Measurements from ENCODE around the gene PRR29.
A peak's percentile ranks its signal among the peaks of the same experiment; 100 is the strongest.

Gene PRR29

DNA sequence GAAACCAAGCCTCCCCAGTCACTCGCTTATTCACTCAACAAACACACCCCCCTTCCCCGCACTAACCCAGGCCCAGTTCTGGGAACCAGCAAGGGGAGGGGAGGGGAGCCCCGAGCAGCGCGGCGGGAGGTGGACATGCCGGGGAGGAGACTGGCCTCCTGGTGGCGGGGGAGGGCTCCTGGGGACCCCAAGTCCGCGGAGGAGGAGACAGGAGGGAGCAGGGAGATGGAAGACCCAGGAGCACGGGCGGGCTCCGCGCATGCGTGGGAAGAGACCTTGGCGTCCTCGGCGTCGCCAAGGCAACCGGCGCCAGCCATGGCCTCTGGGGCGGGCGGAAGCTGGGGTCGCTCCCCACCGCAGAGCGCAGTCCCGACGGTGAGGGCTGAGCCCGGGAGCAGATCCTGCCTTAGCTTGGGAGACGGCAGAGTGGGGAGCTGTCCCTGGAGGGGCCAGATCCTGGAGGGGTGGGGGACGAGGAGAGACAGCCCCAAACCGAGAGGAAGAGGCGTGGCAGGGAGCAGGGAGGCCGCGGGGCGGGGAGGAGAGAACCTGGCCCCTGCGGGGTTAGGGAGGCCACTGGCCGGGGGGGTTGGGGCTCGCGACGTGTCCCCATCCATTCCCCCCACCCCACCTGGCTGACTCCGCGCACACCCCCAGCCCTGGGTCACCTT lies at the start of gene PRR29:
Gene PRR29, plus strand, starts transcription at position 302 of the 671 bp plus-strand sequence. Its CDS starts 14 bp downstream, at position 316.
- DNase-seq (ENCODE audit: low spot score), result peak; percentile 92

DNA sequence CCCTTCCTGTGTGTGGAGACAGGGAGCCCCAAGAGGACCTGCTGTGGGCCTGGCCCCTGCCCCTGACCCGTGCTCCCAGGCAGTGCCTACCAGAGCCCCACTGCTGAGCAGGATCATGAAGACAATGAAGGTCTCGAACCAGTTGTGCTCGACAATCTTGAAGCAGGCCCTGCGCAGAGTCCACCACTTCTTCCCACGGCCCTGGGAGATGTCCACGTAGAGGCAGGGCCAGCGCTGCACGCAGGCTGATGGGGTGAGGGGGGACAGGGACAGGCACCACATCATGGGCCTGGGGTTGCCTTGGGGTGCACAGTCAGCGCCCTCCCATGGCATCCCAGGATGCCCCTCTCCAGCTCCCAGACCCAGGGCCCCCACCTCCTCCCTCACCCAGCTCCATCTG lies 49.6 kb upstream of the PRR29 start:
- DNase-seq (ENCODE audit: low spot score), result no peak

DNA sequence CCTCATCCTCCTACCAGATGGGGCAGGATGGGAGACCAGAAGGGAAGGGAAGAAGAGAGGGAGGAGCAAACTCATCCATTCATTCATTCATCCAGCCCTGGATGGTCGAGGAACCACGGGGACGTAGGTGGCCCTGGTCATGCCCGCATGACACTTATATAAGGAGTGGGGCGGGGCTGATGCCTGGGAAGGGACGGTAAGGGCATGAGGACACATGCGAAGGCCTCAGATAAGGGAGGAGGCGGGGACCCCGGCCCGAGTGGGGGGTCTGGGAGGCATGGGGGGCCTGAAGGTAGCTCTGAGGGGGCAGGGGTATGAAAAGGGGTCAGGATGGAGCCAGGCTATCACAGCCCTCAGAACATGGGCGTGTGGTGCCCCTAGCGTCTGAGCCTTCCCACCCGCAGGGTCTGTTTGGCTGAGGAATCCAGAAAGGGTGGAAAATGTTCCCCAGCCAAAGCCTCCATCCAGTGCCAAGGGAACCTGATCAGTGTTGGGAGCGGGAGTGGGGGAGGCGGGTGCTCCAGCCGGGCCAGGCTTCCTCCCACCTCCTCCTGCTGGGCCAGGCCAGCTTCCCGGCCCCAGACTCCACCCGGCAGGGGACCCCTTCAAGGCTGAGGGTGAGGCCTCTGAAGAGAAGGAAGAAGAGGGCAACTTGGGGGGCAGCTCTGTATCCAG lies 48.4 kb upstream of the PRR29 start:
- DNase-seq (ENCODE audit: low spot score), result no peak

DNA sequence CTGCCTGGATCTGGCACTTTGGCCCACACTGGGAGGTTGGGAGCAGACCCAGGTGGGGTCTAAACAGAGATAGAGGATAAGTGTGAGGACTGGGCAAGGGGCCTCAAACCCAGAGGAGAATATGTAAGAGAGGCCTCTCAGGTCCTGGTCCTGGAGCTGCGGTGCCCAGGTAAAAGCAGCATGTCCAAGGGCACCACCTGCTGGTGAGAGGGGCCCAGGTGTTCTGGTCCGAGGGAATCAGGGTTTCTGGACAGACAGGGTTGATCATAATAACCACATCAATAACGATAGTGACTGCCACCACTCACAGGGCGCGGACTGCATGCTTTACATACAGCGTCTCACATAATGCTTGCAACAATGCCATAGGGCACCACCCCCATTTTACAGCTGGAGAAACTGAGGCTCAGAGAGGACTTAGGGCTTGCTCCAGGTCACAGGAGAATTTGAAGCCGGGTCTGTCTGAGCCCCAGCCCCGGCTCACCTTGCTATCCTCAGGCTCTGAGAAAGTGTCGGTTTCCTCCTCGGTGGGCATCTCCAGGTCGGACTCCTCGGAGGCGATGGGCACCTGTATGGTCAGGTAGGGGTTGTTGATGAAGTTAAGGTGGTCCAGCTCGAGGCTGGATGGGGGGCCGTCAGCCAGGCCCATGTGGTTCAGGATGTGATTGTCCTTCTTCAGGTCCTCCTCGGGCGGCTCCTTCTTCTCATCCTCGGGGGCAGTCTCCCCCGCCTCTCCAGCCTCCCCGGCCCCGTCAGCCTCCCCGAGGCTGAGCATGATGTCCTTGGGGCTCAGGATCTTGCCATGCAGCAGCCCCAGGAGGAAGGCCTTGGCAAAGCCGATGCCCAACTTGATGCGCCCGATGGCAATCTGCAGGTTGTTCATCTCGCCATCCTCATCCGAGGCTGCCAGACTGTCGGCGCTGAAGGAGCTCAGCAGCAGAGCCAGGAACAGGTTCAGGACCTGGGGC lies 46.9 kb upstream of the PRR29 start:
- DNase-seq (ENCODE audit: low spot score), result no peak

DNA sequence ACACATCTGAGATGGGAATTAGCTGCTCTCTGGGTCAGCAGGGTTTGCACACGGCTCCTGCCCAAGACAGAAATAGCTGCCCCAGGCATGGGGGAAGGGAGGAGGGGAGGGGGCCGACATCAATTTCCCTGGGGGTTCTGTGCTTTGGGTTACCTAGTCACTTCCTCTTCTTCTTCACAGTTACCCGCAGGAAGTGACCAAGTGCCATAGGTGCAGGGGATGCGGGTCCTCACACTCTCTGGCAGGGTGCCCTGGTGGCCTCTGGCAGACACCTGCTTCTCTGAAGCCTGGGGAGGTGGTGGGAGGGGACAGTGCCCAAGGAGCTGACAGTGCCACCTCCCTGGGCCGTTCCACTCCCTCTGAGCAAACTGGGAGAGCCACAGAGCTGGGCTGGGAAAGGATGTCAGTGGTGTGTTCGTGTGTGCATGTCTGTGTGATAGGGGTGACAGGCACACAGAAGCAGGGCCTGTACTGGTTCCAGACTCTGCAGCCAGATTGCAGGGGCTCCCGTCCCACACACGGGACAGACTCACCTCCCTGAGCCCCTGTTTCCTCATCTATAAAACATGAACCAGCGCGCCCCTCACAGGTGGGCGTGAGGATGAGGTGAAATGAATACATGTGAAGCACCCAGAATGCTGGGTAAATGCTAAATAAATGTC lies 43.6 kb upstream of the PRR29 start:
- DNase-seq (ENCODE audit: low spot score), result no peak

DNA sequence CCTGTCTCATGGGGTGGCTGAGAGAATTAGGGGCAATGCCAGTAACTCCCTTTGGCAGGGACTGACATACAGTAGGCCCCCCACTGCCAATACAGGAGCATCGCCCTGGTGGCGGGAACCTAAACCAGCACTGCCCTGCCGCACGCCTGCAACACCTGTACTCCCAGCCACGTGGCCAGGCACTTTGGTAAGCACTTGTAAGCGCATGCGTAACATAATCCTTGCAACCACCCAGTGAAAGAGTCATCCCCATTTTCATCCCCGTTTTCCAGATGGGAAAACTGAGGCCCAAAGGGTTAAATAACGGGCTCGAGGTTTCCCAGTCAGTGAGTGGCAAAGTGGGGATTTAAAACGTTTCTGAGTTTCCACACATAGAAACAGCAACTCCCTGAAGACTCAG lies 42.9 kb upstream of the PRR29 start:
- no peak for DNase-seq (ENCODE audit: low spot score)

DNA sequence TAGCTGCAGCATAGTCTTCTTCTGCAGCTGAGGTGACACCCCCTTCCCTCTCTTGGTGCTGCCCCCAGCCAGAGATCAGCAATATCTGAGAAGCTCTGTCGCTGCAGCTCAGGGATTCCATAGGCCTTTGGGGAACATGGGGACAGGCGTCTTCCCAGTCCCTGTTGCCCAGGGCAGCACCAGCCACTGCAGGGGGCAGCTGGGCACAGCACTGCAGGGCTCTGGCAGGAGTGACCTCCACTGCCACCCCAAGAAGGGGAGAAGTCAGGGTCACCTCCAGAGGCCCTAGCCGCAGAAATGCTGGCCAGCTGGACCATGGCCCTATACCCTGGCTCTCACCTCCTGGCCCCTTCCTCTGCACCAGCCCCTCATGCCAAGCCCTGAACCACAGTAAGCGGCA lies 42.4 kb upstream of the PRR29 start:
- DNase-seq (ENCODE audit: low spot score), result no peak

DNA sequence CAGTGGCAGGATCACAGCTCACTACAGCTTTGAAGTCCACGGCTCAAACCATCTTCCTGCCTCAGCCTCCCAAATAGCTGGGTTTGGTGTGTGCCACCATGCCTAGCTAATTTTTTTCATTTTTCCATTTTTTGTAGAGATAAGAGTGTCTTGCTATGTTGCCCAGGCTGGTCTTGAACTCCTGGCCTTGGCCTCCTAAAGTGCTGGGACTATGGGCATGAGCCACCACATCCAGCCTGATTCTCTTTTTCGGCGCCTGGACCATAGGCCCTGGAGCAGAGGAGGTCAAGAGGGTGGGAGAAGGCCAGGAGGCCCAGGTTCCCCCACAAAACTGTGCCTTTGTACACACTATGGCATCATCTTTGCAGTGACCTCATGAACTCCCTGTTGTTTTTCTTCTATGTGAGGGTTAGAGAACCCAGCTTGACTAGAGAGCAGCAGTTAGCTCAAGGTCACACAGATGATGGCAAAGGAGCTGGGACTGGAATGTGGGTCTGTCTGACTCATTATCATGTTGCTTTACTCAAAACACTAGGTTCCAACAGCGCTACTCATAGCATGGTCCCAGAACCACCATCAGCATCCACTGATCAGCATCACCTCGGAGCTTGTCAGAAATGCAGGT lies 41.7 kb upstream of the PRR29 start:
- DNase-seq (ENCODE audit: low spot score), result no peak

DNA sequence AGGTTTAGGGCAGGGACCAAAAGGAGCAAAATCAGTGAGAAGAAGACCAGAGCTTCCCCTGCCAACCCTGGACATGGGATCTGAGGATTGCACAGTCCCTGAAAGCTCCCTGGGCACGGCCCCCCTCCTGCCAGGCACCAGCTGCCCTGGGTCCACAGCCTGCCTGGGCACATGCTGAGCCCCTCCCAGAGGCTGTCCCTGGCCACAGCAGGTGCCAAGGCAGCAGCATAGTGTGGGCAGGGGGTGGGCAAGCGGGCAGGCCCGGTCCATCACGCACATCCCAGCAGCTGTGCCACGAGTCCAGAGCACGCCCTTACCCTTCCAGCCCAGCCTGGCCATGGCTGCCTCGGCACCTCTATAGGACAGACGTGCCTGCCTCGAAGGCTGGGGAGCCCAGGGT lies 38.1 kb upstream of the PRR29 start:
- DNase-seq (ENCODE audit: low spot score), result no peak

DNA sequence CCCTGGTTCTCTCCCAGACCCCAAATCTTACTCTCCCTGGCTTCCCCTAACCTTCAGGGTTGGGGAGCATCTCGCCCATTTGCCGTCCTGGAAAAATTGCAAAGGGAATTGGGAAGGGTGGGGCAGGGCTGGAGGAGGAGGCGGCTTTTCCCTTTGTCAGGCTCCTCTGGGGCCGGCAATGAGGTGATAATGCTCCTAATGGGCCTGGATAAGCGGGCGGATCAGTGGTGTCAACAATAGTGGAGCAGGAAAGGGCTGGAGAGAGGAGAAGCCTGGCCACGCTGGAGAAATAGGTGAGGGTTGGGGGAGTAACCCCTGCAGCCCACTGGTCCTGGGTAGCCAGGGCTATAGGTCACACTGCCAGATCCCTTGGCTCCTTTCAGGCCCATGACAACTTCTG lies 37.7 kb upstream of the PRR29 start:
- DNase-seq (ENCODE audit: low spot score), result no peak

DNA sequence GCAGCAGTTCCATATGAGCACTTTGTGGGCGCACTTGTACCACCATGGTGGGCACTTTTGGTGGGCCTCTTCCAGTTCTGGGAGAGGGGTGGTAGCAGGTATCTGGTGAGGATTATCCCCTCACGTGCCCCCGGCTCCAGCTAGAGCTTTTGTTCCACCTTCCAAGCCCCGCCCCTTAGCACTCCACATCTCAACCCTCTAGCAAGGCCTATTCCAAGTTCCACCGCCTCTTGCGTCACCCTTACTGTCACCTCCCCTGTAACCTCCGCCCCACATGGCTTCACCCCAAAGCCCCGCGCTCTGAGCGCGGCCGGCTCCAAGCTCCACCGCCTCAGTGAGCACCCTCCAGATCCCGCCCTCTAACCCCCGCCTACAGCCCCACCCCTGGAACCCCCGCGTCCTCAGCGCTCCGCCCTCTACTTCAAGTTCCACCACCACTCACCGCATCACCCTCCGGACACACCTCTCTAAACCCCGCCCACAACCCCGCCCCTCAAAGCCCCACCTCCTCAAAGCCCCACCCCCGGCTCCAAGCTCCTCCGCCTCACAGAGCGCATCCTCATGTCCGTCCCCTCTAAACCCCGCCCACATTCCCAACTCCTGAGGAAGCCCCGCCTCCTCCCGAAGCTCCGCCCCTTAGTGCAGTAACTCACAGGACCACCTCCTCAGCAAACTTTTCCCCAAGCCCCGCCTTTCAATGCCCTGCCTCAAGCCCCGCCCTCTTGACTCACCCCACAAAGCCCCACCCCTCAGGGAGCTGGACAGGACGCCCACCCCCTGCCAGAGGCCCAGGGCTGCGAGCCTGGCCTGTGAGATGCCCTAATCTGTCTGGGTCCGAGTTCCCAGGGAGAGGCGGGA lies 36.6 kb upstream of the PRR29 start:
- peak; percentile 100 for DNase-seq (ENCODE audit: low spot score)

DNA sequence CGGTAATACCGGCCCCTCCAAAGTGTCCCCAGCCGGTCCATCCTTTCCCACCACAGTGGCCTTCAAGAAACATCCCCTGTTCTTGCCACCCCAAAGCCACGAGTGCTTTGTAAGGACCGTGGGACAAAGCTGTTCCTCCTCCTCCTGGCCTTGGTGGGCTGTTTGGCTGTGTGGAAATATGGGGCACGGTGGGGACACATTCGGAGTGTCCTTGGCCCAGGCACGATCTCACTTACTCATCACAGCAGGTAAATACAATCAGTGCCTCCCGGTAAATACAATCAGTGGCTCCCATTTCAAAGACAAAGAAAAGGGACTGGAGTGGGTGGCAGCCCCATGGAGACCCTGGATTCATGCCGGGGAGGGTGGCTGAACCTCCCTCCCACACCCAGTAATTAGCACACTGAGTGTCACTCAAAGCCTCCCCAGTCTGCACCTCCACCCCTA lies 35.8 kb upstream of the PRR29 start:
- no peak for DNase-seq (ENCODE audit: low spot score)

DNA sequence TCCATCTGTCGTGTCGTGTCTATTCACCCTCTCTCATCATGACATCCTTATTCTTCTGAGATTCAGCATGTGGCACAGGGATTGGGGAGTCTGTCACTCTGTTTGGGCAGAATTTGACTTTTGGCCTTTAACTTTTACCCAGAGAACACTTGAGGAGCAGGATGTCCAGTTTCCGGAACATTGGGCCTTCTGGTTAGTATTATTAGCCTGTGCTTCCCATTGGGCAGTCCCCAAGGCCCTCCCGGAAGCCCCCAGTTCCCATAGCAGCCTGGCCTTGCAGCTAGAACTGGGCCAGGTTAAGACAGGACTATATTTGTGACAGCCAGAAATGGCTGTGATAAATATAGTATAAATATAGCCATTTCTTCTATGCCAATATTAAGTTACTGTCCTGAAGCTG lies 35.0 kb upstream of the PRR29 start:
- no peak for DNase-seq (ENCODE audit: low spot score)

DNA sequence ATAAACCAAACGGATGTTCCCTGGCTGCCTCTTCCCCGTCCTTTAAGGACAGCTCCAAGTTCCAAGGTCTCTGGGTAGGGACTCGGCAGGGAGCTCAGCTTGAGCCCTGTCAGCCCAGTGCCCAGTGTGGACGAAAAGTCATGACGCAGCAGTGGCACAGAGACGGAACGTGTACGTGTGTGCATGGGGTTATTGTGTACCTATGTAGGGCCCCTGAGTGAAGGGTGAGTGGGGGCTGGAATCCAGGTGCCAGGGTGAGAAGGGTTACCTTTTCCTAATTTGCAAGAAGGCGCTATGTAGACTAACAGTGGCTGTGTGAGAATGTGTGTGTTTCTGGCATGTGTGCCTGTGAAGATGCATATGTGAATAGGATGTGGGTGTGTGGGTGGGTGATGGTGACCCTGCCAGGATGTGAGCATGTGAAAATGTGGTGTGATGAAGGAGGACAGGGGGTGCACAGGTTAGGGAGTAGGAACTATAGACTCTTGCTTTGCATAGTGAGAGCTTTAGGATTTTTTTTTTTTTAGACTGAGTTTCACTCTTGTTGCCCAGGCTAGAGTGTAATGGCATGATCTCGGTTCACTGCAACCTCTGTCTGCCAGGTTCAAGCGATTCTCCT lies 31.4 kb upstream of the PRR29 start:
- no peak for DNase-seq (ENCODE audit: low spot score)

DNA sequence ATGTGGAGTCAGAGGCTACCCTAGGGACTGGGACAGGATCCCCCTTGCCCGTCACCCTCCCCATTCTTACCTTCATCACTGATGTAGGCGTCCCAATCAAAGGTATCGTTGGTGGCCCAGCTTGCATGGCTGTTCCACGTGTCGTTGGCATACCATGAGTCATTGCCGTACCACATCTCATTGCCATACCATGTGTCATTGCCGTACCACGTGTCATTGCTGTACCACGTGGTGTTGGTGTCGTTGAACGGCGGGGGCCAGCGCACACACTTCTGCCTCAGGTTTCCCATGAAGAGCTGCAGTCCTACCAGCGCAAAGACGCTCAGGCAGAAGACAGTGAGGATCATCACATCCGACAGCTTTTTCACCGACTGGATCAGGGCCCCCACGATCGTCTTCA lies 30.2 kb upstream of the PRR29 start:
- DNase-seq (ENCODE audit: low spot score), result no peak

DNA sequence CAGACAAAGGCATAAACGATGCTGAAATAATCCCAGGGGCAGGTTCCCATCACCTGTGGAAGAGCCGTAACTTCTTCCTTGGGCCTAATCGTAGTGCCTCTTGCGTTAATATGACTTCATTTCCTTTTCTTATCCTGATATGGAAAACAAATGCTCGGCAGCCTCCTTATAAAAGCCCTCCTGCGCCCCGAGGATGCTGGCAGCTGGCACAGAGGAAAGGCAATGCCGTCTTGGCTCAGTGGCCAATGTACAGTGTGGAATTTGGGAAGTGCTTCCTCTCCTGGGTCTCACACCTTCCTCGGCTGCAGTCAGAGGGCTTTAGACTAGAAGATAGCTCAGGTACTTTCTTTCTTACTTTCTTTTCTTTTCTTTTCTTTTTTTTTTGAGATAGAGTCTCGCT lies 28.9 kb upstream of the PRR29 start:
- no peak for DNase-seq (ENCODE audit: low spot score)

DNA sequence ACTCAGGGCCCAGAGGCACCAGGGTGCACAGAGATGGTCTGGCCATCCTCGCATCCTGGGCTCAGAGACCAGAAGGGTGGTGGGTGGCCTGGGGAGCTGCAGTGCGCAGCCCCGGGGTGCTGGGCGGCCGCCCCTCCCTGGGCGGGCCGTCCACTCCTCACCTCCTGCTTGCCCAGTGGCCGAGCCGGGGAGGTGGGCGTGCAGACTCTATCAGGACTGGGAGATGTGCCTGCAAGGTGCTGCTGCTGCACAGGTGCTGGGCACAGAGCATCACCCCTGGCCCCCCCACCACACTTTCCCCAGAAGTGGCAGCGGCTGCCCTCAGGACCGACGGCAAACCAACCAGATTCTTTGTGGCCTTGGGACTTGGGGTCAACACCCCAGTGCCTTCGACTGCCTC lies 25.4 kb upstream of the PRR29 start, which contains the start of gene SCN4A:
Gene SCN4A, minus strand, starts transcription at position 123 of the 400 bp plus-strand sequence. Its CDS starts 77 bp downstream, at position 46.
- no peak for DNase-seq (ENCODE audit: low spot score)

DNA sequence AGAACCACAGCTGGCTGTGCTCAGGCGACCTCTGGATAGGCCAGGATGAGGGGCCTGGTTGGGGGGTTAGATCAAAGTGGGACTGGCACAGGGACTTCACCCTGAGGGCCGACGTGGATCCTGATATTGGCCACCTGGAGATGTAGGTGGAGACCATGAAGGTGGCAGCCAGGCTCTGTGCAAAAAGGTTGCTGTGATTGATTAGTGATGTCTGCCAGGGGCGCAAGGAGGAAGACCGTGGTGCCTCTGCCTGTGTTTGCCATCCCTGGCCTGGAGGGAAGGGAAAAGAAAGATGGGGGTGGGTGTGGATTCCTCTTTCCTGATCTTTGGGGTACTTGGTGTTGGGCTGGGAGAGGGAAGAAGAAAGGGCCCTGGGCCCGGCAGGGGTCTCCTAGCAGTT lies 24.9 kb upstream of the PRR29 start:
- no peak for DNase-seq (ENCODE audit: low spot score)

DNA sequence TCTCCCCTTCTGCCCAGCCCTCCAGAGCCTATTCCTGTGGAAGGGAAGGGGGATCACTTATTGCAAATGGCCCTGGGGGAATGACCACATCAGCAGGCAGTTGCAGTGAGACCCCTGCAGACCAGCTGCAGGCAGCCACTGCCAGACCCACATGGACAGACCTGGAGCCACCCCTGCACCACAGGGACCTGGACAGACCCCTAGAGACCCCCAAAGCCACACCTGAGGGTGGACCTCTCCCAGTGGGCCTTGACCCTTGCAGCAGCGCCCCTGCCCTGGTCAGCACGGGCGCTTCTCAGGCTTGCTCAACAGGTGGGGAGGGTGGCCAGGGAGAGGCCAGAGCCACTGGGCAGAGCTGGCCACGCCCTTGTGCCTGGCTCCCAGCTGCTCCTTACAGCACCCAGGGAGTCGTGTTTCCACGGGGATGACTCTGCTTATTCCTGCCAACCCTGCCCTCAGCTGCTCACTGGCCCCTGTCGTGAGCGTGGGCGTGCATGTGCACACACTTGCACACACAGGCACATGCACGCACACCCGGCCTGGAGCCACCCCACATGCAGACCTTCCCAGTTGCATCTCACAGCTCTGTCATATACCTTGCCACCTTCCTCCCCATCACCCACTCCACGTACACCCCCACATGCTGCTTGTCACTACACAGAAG lies 24.1 kb upstream of the PRR29 start:
- DNase-seq (ENCODE audit: low spot score), result no peak
